GM15510 (cell line): ENCODE measurements around the gene AUH.

ENCODE experiments used
- POLR2A ChIP-seq: IDR thresholded peaks from 3 replicates; pipeline ENCODE4 v1.6.1; 2011; ENCODE audit warnings: borderline replicate concordance; ENCODE audit not compliant: insufficient read length; ENCODE audit errors: extremely low read depth

Gene AUH

GRCh38 chr9:91347377-91347776 is 14.3 kb downstream of the AUH start:
- TF ChIP-seq POLR2A: no peak

- TF ChIP-seq POLR2A: no peak
These were observed 15.1 kb downstream of the AUH start for GRCh38 chr9:91346644-91347043.

- TF ChIP-seq POLR2A: no peak
These were observed 15.7 kb downstream of the AUH start for GRCh38 chr9:91345978-91346377.

GRCh38 chr9:91342575-91342974 is 19.1 kb downstream of the AUH start:
- no peak for TF ChIP-seq POLR2A

DNA sequence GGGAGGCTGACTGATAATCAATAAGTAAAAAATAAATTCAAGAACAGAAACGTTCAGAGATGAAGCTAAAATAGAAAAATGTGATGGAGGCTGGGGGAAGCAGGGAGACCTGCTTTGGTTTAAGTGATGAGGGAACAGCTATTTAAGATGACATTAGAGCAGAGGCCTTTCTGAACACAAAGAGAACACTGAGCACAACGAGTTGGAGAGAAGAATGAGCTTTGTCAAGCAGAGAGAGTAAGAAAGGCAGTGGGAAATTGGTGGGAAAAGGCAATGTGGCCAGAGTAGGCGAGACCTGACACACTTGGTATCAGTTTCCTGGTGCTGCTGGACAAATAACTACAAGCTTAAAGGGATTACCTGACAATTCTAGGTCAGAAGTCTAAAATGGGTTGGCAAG is 20.0 kb downstream of the AUH start:
- no peak for TF ChIP-seq POLR2A

- TF ChIP-seq POLR2A: no peak
These were observed 20.4 kb downstream of the AUH start for GRCh38 chr9:91341258-91341746.

DNA sequence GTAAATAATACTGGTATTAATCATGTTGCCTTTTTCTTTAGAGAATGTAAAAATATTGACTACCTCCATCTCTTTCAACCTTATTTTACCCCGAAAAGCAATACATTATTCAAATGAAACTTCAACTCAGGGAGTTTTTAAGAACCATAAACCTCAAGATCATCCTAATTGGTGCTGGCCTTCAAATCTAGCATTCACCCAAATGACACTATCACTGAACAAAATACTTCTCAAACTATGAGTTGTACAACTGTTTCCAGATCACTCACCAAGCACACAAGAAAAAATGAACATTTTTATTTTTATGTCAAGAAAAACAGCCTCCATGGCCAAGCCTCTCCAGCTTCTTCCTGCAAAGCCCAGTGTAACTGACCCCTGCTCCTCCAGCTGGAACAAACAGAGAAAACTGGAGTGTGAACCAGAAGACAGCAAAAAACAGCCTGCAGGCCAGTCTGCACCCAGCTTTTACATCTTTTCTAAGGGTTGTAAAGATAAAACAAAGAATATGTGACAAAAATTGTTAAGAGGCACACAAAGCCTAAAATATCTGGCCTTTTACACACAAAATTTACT is 21.2 kb downstream of the AUH start:
- TF ChIP-seq POLR2A: no peak

- TF ChIP-seq POLR2A: no peak
These were observed 23.0 kb downstream of the AUH start for GRCh38 chr9:91338681-91339080.

GRCh38 chr9:91336786-91337185 is 24.9 kb downstream of the AUH start:
- TF ChIP-seq POLR2A: no peak

DNA sequence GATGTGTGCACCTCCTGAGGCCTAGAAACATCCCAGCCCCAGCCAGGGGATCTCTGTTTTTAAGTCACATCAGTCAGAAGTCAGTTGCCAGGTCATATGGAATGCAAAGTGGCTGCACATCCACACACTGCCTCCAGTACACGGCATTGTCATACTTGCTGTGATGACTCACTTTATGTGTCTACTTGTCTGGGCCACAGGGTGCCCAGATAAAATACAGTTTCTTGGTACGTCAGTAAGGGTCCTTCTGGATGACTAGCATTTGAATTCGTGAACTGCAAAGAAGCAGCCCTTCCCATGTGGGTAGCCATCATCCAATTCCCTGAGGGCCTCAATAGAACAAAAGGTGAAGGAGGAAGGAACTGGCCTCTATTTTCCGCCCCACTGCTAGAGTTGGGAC is 27.7 kb downstream of the AUH start:
- no peak for TF ChIP-seq POLR2A

DNA sequence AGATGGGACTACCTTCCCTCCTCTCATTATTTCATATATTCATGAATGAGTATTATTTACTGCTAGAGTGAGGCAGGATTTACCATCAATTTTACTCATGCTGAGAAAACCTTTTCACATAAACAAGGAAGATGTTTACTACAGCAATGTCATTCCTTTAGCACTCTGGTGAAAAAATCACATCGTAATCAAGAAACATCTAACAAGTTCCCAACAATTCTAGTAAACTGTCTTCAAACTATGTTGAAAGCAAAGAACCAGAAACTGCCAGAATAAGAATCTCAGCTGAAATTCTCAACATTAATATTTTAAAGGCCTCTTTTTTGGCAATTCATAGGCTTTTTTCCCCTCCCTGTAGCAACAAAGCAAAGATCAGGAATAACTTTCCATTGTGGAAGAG is 28.2 kb downstream of the AUH start:
- no peak for TF ChIP-seq POLR2A

GRCh38 chr9:91332546-91333231 is 29.0 kb downstream of the AUH start:
- TF ChIP-seq POLR2A: no peak

GRCh38 chr9:91331849-91332248 is 29.9 kb downstream of the AUH start:
- TF ChIP-seq POLR2A: no peak

GRCh38 chr9:91328186-91328585 is 33.5 kb downstream of the AUH start:
- TF ChIP-seq POLR2A: no peak

- TF ChIP-seq POLR2A: no peak
These were observed 40.0 kb downstream of the AUH start for GRCh38 chr9:91321691-91322090.

GRCh38 chr9:91320299-91320698 is 41.4 kb downstream of the AUH start:
- no peak for TF ChIP-seq POLR2A

DNA sequence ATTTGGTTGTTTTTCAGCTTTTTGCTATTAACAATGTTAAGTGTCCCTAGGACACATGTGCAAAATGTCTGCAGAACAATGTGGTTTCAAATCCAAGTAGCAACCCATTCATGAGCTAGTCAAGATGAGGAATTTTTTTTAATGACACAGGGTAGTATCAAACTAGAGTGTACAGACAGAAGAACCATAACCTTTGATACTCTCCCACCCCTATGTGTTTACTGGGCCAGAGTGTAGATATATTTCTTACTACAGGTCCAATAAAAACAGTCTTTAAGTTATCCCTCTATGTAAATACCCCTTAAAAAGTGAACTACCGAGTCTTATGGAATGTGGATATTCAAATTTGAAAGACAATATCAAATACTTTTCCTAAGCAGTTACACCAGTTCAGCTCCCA is 45.6 kb downstream of the AUH start:
- TF ChIP-seq POLR2A: no peak

DNA sequence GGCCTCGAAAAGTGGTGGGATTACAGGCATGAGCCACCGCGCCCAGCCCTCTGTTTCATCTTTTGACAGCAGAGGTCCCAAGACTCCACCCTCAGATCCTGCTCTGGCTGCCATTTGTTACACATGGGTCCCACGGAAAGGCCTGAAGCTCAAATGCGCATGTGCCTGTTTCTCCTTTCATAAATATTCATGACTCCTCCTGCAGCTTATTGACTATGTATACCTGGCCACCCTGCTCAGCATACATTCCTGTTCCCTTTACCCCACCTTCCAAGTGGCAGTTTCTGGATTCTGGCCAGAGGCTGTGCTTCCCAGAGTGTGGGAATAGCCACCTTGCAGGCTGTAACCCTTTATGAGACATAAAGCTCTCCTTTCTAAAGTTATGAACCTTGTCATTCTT is 46.5 kb downstream of the AUH start:
- TF ChIP-seq POLR2A: no peak
